ENCODE data around the gene GALNT18. TPM values are rescaled to one million over a fixed set of nuclear protein-coding genes. Genes with fewer than 3 reads are reported as not detected.

The GALNT18 gene
- total and polyA plus RNA-seq, 2 donors (not counting 3 experiments of a cell fraction or from before 2014, with no cell fraction given) = 0.17 to 0.18 TPM

- H3K9ac ChIP-seq (replicated peaks; ENCODE audit: extremely low read depth, insufficient read depth, low read length) = no peak overlapping the region
- no peaks in the 10 kb centered on the region for H3K9me1 ChIP-seq (replicated peaks; ENCODE audit: control insufficient read depth, extremely low read depth, insufficient read depth, low read length)
- TF ChIP-seq MYC (IDR thresholded peaks at IDR 0.05; ENCODE audit: low read depth, low read length) (no peak), MAX (IDR thresholded peaks at IDR 0.05; ENCODE audit: insufficient read depth, insufficient read length) (no peak)
- no peaks in the 10 kb centered on the region for H3K4me1 ChIP-seq (ENCODE audit: control insufficient read depth, extremely low read depth, insufficient read depth, low read length)
- FAIRE-seq (no peak), DNase-seq (ENCODE audit: low read depth, low spot score) (no peak)
- POLR2A ChIA-PET = no interaction called here
- dilution Hi-C loops (cut with MboI; ENCODE audit: extremely low pct_ligation_motif_present, low sequenced_read_pairs) = no loop called here
- H4K20me1 ChIP-seq (replicated peaks; ENCODE audit: control insufficient read depth, extremely low read depth, insufficient read depth, low read length) = no peaks in the 10 kb centered on the region
- CTCF ChIA-PET = no interaction called here
- H3K27me3 ChIP-seq (ENCODE audit: control insufficient read depth in 2 of 2, insufficient read depth in 2 of 2, low read length in 2 of 2) = no peaks in the 10 kb centered on the region
- no TSS peak for BruUV-seq (replicated peaks)
- no peak overlapping the region for H3K27ac ChIP-seq (ENCODE audit: insufficient read depth, low read depth, low read length)
- H3K9me3 ChIP-seq (replicated peaks; ENCODE audit: control insufficient read depth, insufficient read depth, low read length) = no peaks in the 10 kb centered on the region
- no peaks in the 10 kb centered on the region for H3K79me2 ChIP-seq (ENCODE audit: control insufficient read depth, insufficient read depth, low read length)
- no peak overlapping the region for H3K4me2 ChIP-seq (ENCODE audit: insufficient read depth, low read length)
- intact Hi-C loops (cut with micrococcal nuclease) = no loop called here
- H2AFZ ChIP-seq (ENCODE audit: low read depth, low read length) = no peak overlapping the region
- no peak overlapping the region for H3K4me3 ChIP-seq (replicated peaks in 1 of 3; ENCODE audit: insufficient read depth in 1 of 3, low read depth in 1 of 3, low read length in 3 of 3)
- no peaks in the 10 kb centered on the region for H3K36me3 ChIP-seq (ENCODE audit: control insufficient read depth in 2 of 2, extremely low read depth in 1 of 2, insufficient read depth in 2 of 2, low read length in 2 of 2)
Measured at GRCh38 chr11:11252403-11252802, 369.4 kb downstream of the GALNT18 start.

GRCh38 chr11:11251394-11251970 is 370.3 kb downstream of the GALNT18 start:
- no peaks in the 10 kb centered on the region for H3K9me1 ChIP-seq (replicated peaks; ENCODE audit: control insufficient read depth, extremely low read depth, insufficient read depth, low read length)
- no peak overlapping the region for H3K4me2 ChIP-seq (ENCODE audit: insufficient read depth, low read length)
- no peaks in the 10 kb centered on the region for H3K4me1 ChIP-seq (ENCODE audit: control insufficient read depth, extremely low read depth, insufficient read depth, low read length)
- no peaks in the 10 kb centered on the region for H3K36me3 ChIP-seq (ENCODE audit: control insufficient read depth in 2 of 2, extremely low read depth in 1 of 2, insufficient read depth in 2 of 2, low read length in 2 of 2)
- ChIA-PET POLR2A (no interaction called here), CTCF (no interaction called here)
- intact Hi-C loops (cut with micrococcal nuclease) = no loop called here
- H3K4me3 ChIP-seq (replicated peaks in 1 of 3; ENCODE audit: insufficient read depth in 1 of 3, low read depth in 1 of 3, low read length in 3 of 3) = no peak overlapping the region
- no peak overlapping the region for H2AFZ ChIP-seq (ENCODE audit: low read depth, low read length)
- dilution Hi-C loops (cut with MboI; ENCODE audit: extremely low pct_ligation_motif_present, low sequenced_read_pairs) = no loop called here
- TF ChIP-seq EZH2 (IDR thresholded peaks at IDR 0.05; ENCODE audit: borderline replicate concordance, low read depth, low read length, severe bottlenecking) = no peak
- no peak for TF ChIP-seq CTCF (IDR thresholded peaks at IDR 0.05; ENCODE audit: extremely low read depth in 1 of 2, insufficient read depth in 1 of 2, low read depth in 1 of 2, low read length in 2 of 2)
- H4K20me1 ChIP-seq (replicated peaks; ENCODE audit: control insufficient read depth, extremely low read depth, insufficient read depth, low read length) = no peaks in the 10 kb centered on the region
- no peaks in the 10 kb centered on the region for H3K79me2 ChIP-seq (ENCODE audit: control insufficient read depth, insufficient read depth, low read length)
- no peaks in the 10 kb centered on the region for H3K27me3 ChIP-seq (ENCODE audit: control insufficient read depth in 2 of 2, insufficient read depth in 2 of 2, low read length in 2 of 2)
- no peaks in the 10 kb centered on the region for H3K9me3 ChIP-seq (replicated peaks; ENCODE audit: control insufficient read depth, insufficient read depth, low read length)
- H3K9ac ChIP-seq (replicated peaks; ENCODE audit: extremely low read depth, insufficient read depth, low read length) = no peak overlapping the region
- H3K27ac ChIP-seq (ENCODE audit: insufficient read depth, low read depth, low read length) = no peak overlapping the region
- BruUV-seq (replicated peaks) = no TSS peak
- DNase-seq (ENCODE audit: low read depth, low spot score) (no peak), FAIRE-seq (no peak)

Measured in endothelial cell of umbilical vein (primary cell).